Liver (tissue), 3 donors: ENCODE measurements around the gene NELL1.

Source experiments
- CTCF ChIP-seq: fragments of 150-350 bp; IDR thresholded peaks from 2 replicates; pipeline ENCODE4 v1.5.1; 2017; ENCODE audit warnings: improper control_type of control experiment, low read depth, low read length; ENCODE audit not compliant: missing input control
- EGR1 ChIP-seq, 2 donors: IDR thresholded peaks; 2 replicates each; pipeline ENCODE4 v1.6.1; 2016 to 2018; ENCODE audit warnings: antibody characterized with exemption in 2 of 2, low read depth in 2 of 2
- HNF4A ChIP-seq, 2 donors: conservative IDR thresholded peaks; 2 replicates each; pipeline ENCODE4 v1.6.1; 2016; ENCODE audit warnings: antibody characterized with exemption in 2 of 2, mild to moderate bottlenecking in 2 of 2
- TAF1 ChIP-seq: conservative IDR thresholded peaks from 2 replicates; pipeline ENCODE4 v1.6.1; 2016; ENCODE audit warnings: antibody characterized with exemption, mild to moderate bottlenecking
- YY1 ChIP-seq: IDR thresholded peaks from 2 replicates; pipeline ENCODE4 v1.6.1; 2016; ENCODE audit warnings: antibody characterized with exemption, mild to moderate bottlenecking
- donor health status: healthy.
- donor health status: healthy.

DNA sequence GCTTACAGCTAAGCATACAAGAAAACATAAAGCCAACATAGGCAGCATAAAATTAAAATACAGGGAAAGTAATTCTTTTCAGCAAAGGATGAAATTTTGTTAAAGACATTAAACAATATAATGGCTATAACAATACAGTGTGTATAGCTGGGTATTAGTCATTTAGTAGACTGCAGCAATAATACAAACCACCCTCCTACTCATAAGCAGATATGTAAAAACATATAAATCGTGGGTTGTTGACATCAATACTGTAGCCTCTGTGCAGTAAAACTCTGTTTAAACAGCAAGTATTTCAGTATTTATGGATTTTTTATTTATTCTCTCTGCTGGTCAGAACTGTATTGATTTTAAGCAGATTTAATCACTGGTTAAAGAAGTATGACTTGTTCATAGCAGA, 884.4 kb downstream of the NELL1 start:
- no peak for TF ChIP-seq EGR1 (IDR thresholded peaks at IDR 0.05; ENCODE audit: low read depth in 2 of 2)
- TF ChIP-seq YY1 = no peak
- TF ChIP-seq CTCF = no peak
- no peak for TF ChIP-seq HNF4A (conservative IDR thresholded peaks at IDR 0.05)
- no peak for TF ChIP-seq TAF1
